ENCODE measurements around the gene IGSF22.

DNA sequence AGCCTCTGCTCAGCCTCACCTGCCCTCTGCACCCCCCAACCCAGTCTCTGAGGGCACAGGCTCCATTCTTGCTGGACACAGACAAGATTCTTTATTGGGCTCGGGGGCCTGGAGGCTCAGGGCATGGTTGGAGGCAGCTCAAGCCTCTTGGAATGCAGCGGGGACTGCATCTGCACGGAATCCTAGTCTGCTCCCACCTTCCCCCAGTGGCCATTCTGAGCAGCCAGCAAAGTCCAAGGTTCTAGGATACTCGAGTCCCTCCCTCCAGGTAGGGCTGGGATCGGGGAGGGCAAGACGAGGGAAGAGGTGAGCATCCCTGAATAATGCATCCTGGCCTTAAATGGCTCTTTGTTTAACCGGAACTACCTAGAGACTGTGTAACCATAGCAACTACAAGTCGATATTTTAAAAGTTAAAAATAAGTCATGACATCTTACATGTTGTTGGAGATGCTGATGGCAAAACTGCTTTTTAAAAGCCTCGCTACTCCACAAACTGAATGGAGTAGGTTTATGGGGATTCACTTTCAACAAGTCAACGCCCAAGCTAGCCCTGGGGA lies 10.7 kb upstream of the IGSF22 start:
- TF ChIP-seq POLR2A (IDR thresholded peaks at IDR 0.05; ENCODE audit: low read length) (no peak), GATA1 (IDR thresholded peaks at IDR 0.05; ENCODE audit: low read depth, low read length) (no peak)

All from erythroblast (primary cell).